WTC11 (cell line): ENCODE data around the gene MTMR10. TPM values are rescaled to one million over a fixed set of nuclear protein-coding genes. Genes with fewer than 3 reads are reported as not detected.

Source experiments
- ATAC-seq: fragments of 200-7000 bp; cut with Tn5 transposase; 2 replicates; pipeline ENCODE4 v1.10.0; 2021; ENCODE audit warnings: mild to moderate bottlenecking, moderate library complexity
- CTCF ChIA-PET: fragments of 300-600 bp; sonication (Branson Sonifier 250); formaldehyde crosslinking; loops from one replicate; lab custom pipeline; 2021; ENCODE audit warnings: antibody characterized with exemption; lab: Charles Lee
- POLR2A ChIA-PET: fragments of 350-600 bp; sonication (Branson Sonifier 250); formaldehyde crosslinking; loops from one replicate; lab custom pipeline; 2021; ENCODE audit warnings: antibody characterized with exemption; lab: Charles Lee
- DNase-seq: peaks from one replicate; pipeline ENCODE4 v3.0.0; 2021; ENCODE audit warnings: low spot score
- H3K27ac Mint-ChIP-seq: 2 replicates; pipeline ENCODE4 v1.8.0; 2021; ENCODE audit warnings: mixed read lengths
- H3K27me3 Mint-ChIP-seq: 2 replicates; pipeline ENCODE4 v1.8.0; 2021; ENCODE audit warnings: low read depth, mild to moderate bottlenecking, moderate library complexity, mixed read lengths
- H3K36me3 Mint-ChIP-seq: 2 replicates; pipeline ENCODE4 v1.8.0; 2021; ENCODE audit warnings: mixed read lengths
- H3K4me1 Mint-ChIP-seq: 2 replicates; pipeline ENCODE4 v1.8.0; 2022; ENCODE audit warnings: mixed read lengths
- H3K4me3 Mint-ChIP-seq: 2 replicates; pipeline ENCODE4 v1.8.0; 2021; ENCODE audit warnings: mild to moderate bottlenecking, moderate library complexity, mixed read lengths
- H3K9me3 Mint-ChIP-seq: 2 replicates; pipeline ENCODE4 v1.8.0; 2021; ENCODE audit warnings: mixed read lengths
- ATF1 ChIP-seq: sonication (generic); formaldehyde crosslinking; IDR thresholded peaks from 2 replicates; pipeline ENCODE4 v1.8.1; 2023; ENCODE audit warnings: mild to moderate bottlenecking, moderate library complexity, missing genetic modification reagents
- CBFB ChIP-seq: sonication (generic); formaldehyde crosslinking; IDR thresholded peaks from 2 replicates; pipeline ENCODE4 v1.8.1; 2022; ENCODE audit warnings: mild to moderate bottlenecking, low read depth, missing genetic modification reagents
- CDX4 ChIP-seq: fragments of 250-450 bp; sonication (Bioruptor Pico); IDR thresholded peaks from 2 replicates; pipeline ENCODE4 v1.9.0; 2021; ENCODE audit warnings: moderate library complexity, mild to moderate bottlenecking, inconsistent platforms, borderline replicate concordance
- CTCF ChIP-seq: fragments of 200-600 bp; IDR thresholded peaks from 2 replicates; pipeline ENCODE4 v1.8.0; 2022; ENCODE audit warnings: antibody characterized with exemption
- ELF4 ChIP-seq: sonication (generic); formaldehyde crosslinking; IDR thresholded peaks from 2 replicates; pipeline ENCODE4 v1.8.1; 2022; ENCODE audit warnings: low read depth, mild to moderate bottlenecking, moderate library complexity, missing genetic modification reagents
- FOXP1 ChIP-seq: sonication (generic); formaldehyde crosslinking; IDR thresholded peaks from 2 replicates; pipeline ENCODE4 v1.8.0; 2022; ENCODE audit warnings: missing genetic modification reagents, mild to moderate bottlenecking, moderate library complexity, borderline replicate concordance
- GTF2I ChIP-seq: fragments of 250-450 bp; sonication (Bioruptor Pico); conservative IDR thresholded peaks from 2 replicates; pipeline ENCODE4 v1.4.0; 2021; ENCODE audit warnings: mild to moderate bottlenecking
- HMGA2 ChIP-seq: fragments of 250-450 bp; sonication (Bioruptor Pico); IDR thresholded peaks from 2 replicates; pipeline ENCODE4 v1.4.0; 2021; ENCODE audit warnings: mild to moderate bottlenecking, moderate library complexity
- IRF1 ChIP-seq: sonication (generic); formaldehyde crosslinking; IDR thresholded peaks from 2 replicates; pipeline ENCODE4 v1.8.0; 2023; ENCODE audit warnings: missing genetic modification reagents
- MYBL2 ChIP-seq: sonication (generic); formaldehyde crosslinking; IDR thresholded peaks from 2 replicates; pipeline ENCODE4 v1.8.1; 2023; ENCODE audit warnings: mild to moderate bottlenecking, moderate library complexity, missing genetic modification reagents
- NFATC4 ChIP-seq: fragments of 250-450 bp; sonication (Bioruptor Pico); IDR thresholded peaks from 2 replicates; pipeline ENCODE4 v1.9.0; 2021; ENCODE audit warnings: mild to moderate bottlenecking
- SMAD3 ChIP-seq: sonication (generic); formaldehyde crosslinking; IDR thresholded peaks from 2 replicates; pipeline ENCODE4 v1.8.0; 2022; ENCODE audit warnings: missing genetic modification reagents, mild to moderate bottlenecking, borderline replicate concordance
- TEAD1 ChIP-seq: sonication (generic); formaldehyde crosslinking; IDR thresholded peaks from 2 replicates; pipeline ENCODE4 v1.8.0; 2022; ENCODE audit warnings: mild to moderate bottlenecking, missing genetic modification reagents
- ZNF121 ChIP-seq: sonication (generic); formaldehyde crosslinking; IDR thresholded peaks from 2 replicates; pipeline ENCODE4 v1.8.0; 2023; ENCODE audit warnings: missing genetic modification reagents
- ZNF263 ChIP-seq: sonication (generic); formaldehyde crosslinking; IDR thresholded peaks from 2 replicates; pipeline ENCODE4 v1.8.1; 2022; ENCODE audit warnings: low read depth, mild to moderate bottlenecking, moderate library complexity, missing genetic modification reagents
- ZNF512 ChIP-seq: sonication (generic); formaldehyde crosslinking; IDR thresholded peaks from 2 replicates; pipeline ENCODE4 v1.8.1; 2022; ENCODE audit warnings: missing genetic modification reagents, borderline replicate concordance
- total RNA-seq: library from RNA; stranded (reverse); gene quantifications from 3 replicates; pipeline ENCODE4 v1.2.3, GENCODE V29; 2021

The MTMR10 gene
- total RNA-seq, 1 experiment from 2014 or later = 15.9 TPM

- H3K27me3 Mint-ChIP-seq = no peaks in the 10 kb centered on the region
- no peak overlapping the region for H3K4me3 Mint-ChIP-seq
- H3K27ac Mint-ChIP-seq = no peak overlapping the region
- peaks cover 23% of the 10 kb centered on the region for H3K4me1 Mint-ChIP-seq
- ChIA-PET CTCF (interaction anchor here (1.6 kb wide), 2 partner anchors 15 to 211 kb away, joined by 5 to 9 read pairs; no protein-coding TSS in a partner anchor), POLR2A (no interaction called here)
- no peaks in the 10 kb centered on the region for H3K9me3 Mint-ChIP-seq
- TF ChIP-seq IRF1 (CRISPR knock-in tag) = no peak
- ATAC-seq (no peak), DNase-seq (no peak)
- H3K36me3 Mint-ChIP-seq = peaks cover 48% of the 10 kb centered on the region
These were observed 73.8 kb downstream of the MTMR10 start for GRCh38 chr15:30917675-30918074.

GRCh38 chr15:30917013-30917412 lies 74.4 kb downstream of the MTMR10 start:
- peaks cover 47% of the 10 kb centered on the region for H3K36me3 Mint-ChIP-seq
- H3K4me3 Mint-ChIP-seq = no peak overlapping the region
- no peak overlapping the region for H3K27ac Mint-ChIP-seq
- no peaks in the 10 kb centered on the region for H3K27me3 Mint-ChIP-seq
- no peaks in the 10 kb centered on the region for H3K9me3 Mint-ChIP-seq
- DNase-seq = no peak
- no peak; the same call in 1 of the 2 replicates for ATAC-seq
- TF ChIP-seq ATF1 (CRISPR knock-in tag) = no peak
- TF ChIP-seq ELF4 (CRISPR knock-in tag) = no peak
- no peak for TF ChIP-seq FOXP1 (CRISPR knock-in tag)
- CTCF ChIA-PET = interaction anchor here (1.6 kb wide), 2 partner anchors 14 to 212 kb away, joined by 5 to 9 read pairs; no protein-coding TSS in a partner anchor
- POLR2A ChIA-PET = no interaction called here
- H3K4me1 Mint-ChIP-seq = peaks cover 16% of the 10 kb centered on the region

- TF ChIP-seq NFATC4 (CRISPR knock-in tag) (no peak), GTF2I (no peak), CTCF (no peak)
- Mint-ChIP-seq H3K4me3 (no peak overlapping the region), H3K4me1 (no peaks in the 10 kb centered on the region), H3K27ac (peak overlapping the region; percentile 12; the same call in 1 of the 2 replicates), H3K36me3 (peaks cover 46% of the 10 kb centered on the region), H3K27me3 (no peaks in the 10 kb centered on the region), H3K9me3 (no peaks in the 10 kb centered on the region)
- DNase-seq (no peak), ATAC-seq (no peak)
- CTCF ChIA-PET = no interaction called here
- POLR2A ChIA-PET = no interaction called here
These were observed 77.7 kb downstream of the MTMR10 start for GRCh38 chr15:30913761-30914160.

GRCh38 chr15:30906366-30906765 lies 85.1 kb downstream of the MTMR10 start:
- DNase-seq = no peak
- Mint-ChIP-seq H3K9me3 (no peaks in the 10 kb centered on the region), H3K27me3 (no peaks in the 10 kb centered on the region; the same call in 1 of the 2 replicates)
- CTCF ChIA-PET = interaction anchor here (1.3 kb wide), 1 partner anchor 223 kb away, joined by 3 read pairs; no protein-coding TSS in a partner anchor
- TF ChIP-seq CDX4 (CRISPR knock-in tag) (no peak), ZNF263 (no peak), TEAD1 (CRISPR knock-in tag) (no peak), ZNF121 (CRISPR knock-in tag) (no peak), CBFB (CRISPR knock-in tag) (no peak), MYBL2 (CRISPR knock-in tag) (no peak)
- TF ChIP-seq, all 79 proteins: peak for 0
- ATAC-seq = no peak
- Mint-ChIP-seq H3K4me1 (peaks cover 14% of the 10 kb centered on the region), H3K4me3 (no peak overlapping the region), H3K27ac (no peak overlapping the region), H3K36me3 (peaks cover 26% of the 10 kb centered on the region)
- POLR2A ChIA-PET = no interaction called here

GRCh38 chr15:30905821-30906220 lies 85.6 kb downstream of the MTMR10 start:
- H3K27ac Mint-ChIP-seq = peak overlapping the region; percentile 55; the same call in 1 of the 2 replicates
- no peak overlapping the region for H3K4me3 Mint-ChIP-seq
- CTCF ChIA-PET = interaction anchor here (1.3 kb wide), 1 partner anchor 223 kb away, joined by 3 read pairs; no protein-coding TSS in a partner anchor
- POLR2A ChIA-PET = no interaction called here
- DNase-seq (no peak), ATAC-seq (no peak)
- H3K27me3 Mint-ChIP-seq = no peaks in the 10 kb centered on the region; the same call in 1 of the 2 replicates
- peaks cover 14% of the 10 kb centered on the region for H3K4me1 Mint-ChIP-seq
- peaks cover 26% of the 10 kb centered on the region for H3K36me3 Mint-ChIP-seq
- no peaks in the 10 kb centered on the region for H3K9me3 Mint-ChIP-seq
- TF ChIP-seq HMGA2 (CRISPR knock-in tag) (no peak), IRF1 (CRISPR knock-in tag) (no peak), SMAD3 (CRISPR knock-in tag) (no peak), ZNF512 (no peak)
